Neural crest cell (in vitro differentiated cells): ENCODE results near the gene FCAR. TPM values are rescaled to one million over a fixed set of nuclear protein-coding genes. Genes with fewer than 3 reads are reported as not detected.
"Not testable (repeated sequence)": the region's sequence is repeated elsewhere in the genome, so short reads cannot be mapped to it uniquely, and the experiment has no call there.

Experiments used
- DNase-seq: peaks from one replicate; pipeline ENCODE4 v3.0.0; 2021; ENCODE audit warnings: low read depth, mixed read lengths, low spot score
- H3K27ac Mint-ChIP-seq: one replicate; pipeline ENCODE4 v1.8.0; 2021; ENCODE audit warnings: mild to moderate bottlenecking, mixed read lengths; ENCODE audit not compliant: unreplicated experiment
- H3K27me3 Mint-ChIP-seq: 2 replicates; pipeline ENCODE4 v1.8.0; 2021; ENCODE audit warnings: low read depth, mild to moderate bottlenecking, mixed read lengths
- H3K36me3 Mint-ChIP-seq: 2 replicates; pipeline ENCODE4 v1.8.0; 2021; ENCODE audit warnings: low read depth, mild to moderate bottlenecking, mixed read lengths
- H3K4me1 Mint-ChIP-seq: 2 replicates; pipeline ENCODE4 v1.8.0; 2021; ENCODE audit warnings: mixed read lengths
- H3K4me3 Mint-ChIP-seq: one replicate; pipeline ENCODE4 v1.8.0; 2021; ENCODE audit warnings: mild to moderate bottlenecking, mixed read lengths
- H3K9me3 Mint-ChIP-seq: 2 replicates; pipeline ENCODE4 v1.8.0; 2021; ENCODE audit warnings: mixed read lengths
- CTCF ChIP-seq: fragments of 200-600 bp; sonication (generic); conservative IDR thresholded peaks from 2 replicates; pipeline ENCODE4 v1.5.0; 2021; ENCODE audit warnings: antibody characterized with exemption, mild to moderate bottlenecking
- total RNA-seq: library from RNA; stranded (reverse); gene quantifications from 2 replicates; pipeline ENCODE4 v1.2.1, GENCODE V29; 2021

Gene FCAR
- total RNA-seq, 1 donor from 2014 or later = not detected

GRCh38 chr19:54919646-54920563 lies 45.9 kb downstream of the FCAR start:
- peak; percentile 10 for DNase-seq
- H3K27ac Mint-ChIP-seq, H3K9me3 Mint-ChIP-seq, H3K4me1 Mint-ChIP-seq, H3K27me3 Mint-ChIP-seq, H3K36me3 Mint-ChIP-seq, H3K4me3 Mint-ChIP-seq: not testable (repeated sequence)
- peak; percentile 57 for TF ChIP-seq CTCF

GRCh38 chr19:54921082-54921481 lies 47.0 kb downstream of the FCAR start:
- Mint-ChIP-seq H3K4me1 (peaks cover 5% of the 10 kb centered on the region), H3K36me3 (peaks cover 3% of the 10 kb centered on the region), H3K4me3 (no peak overlapping the region), H3K27ac (no peak overlapping the region), H3K27me3 (peaks cover 9% of the 10 kb centered on the region), H3K9me3 (peaks cover 4% of the 10 kb centered on the region)
- DNase-seq = no peak
- no peak for TF ChIP-seq CTCF

GRCh38 chr19:54923276-54923675 lies 49.2 kb downstream of the FCAR start:
- H3K9me3 Mint-ChIP-seq = peaks cover 4% of the 10 kb centered on the region
- H3K27me3 Mint-ChIP-seq = peaks cover 9% of the 10 kb centered on the region
- DNase-seq = no peak
- H3K27ac Mint-ChIP-seq = no peak overlapping the region
- no peak overlapping the region for H3K4me3 Mint-ChIP-seq
- H3K36me3 Mint-ChIP-seq = peaks cover 3% of the 10 kb centered on the region
- no peak for TF ChIP-seq CTCF
- peaks cover 5% of the 10 kb centered on the region for H3K4me1 Mint-ChIP-seq

GRCh38 chr19:54928299-54928698 lies 54.3 kb downstream of the FCAR start:
- no peak overlapping the region for H3K27ac Mint-ChIP-seq
- H3K9me3 Mint-ChIP-seq = peaks cover 10% of the 10 kb centered on the region
- peaks cover 4% of the 10 kb centered on the region for H3K4me1 Mint-ChIP-seq
- H3K27me3 Mint-ChIP-seq = peaks cover 10% of the 10 kb centered on the region
- H3K4me3 Mint-ChIP-seq = no peak overlapping the region
- no peak for DNase-seq
- TF ChIP-seq CTCF = no peak
- peaks cover 3% of the 10 kb centered on the region for H3K36me3 Mint-ChIP-seq

- Mint-ChIP-seq H3K4me1 (no peaks in the 10 kb centered on the region), H3K4me3 (no peak overlapping the region), H3K27ac (no peak overlapping the region), H3K36me3 (no peaks in the 10 kb centered on the region), H3K9me3 (no peaks in the 10 kb centered on the region), H3K27me3 (peaks cover 2% of the 10 kb centered on the region)
- TF ChIP-seq CTCF = no peak
- no peak for DNase-seq
These were observed 63.9 kb downstream of the FCAR start for GRCh38 chr19:54937926-54938325.
